ENCODE results near the gene NTMT1. TPM values are rescaled to one million over a fixed set of nuclear protein-coding genes. Genes with fewer than 3 reads are reported as not detected.

The NTMT1 gene
- total RNA-seq, 4 donors from 2014 or later: 20.3 to 33.3 (median 31.9) TPM

DNA sequence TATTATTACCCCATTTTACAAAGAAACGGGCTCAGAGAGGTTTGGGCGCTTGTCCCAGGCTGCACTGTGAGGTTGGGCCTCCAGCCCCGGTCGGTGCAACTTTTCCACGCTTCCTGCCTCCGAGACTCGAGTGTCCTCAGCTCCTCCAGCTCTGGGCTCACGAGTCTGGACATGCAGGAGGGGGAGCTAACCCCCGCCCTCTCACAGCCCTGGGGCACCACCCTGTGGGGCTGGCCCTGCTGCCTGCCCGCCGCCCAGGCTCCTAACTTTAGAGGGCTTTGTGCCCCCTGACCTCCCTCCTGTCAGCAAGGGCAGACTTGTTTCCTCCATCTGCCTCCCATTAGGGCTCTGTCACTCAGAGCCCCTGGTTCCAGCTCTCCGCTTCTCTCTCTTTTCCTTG lies 20.3 kb downstream of the NTMT1 start:
- H3K27ac ChIP-seq (replicated peaks in 1 of 4): no peak overlapping the region
- no peak for DNase-seq (ENCODE audit: extremely low spot score)
- H3K4me1 ChIP-seq: peaks cover 1 to 13% (median 9%) of the 10 kb centered on the region in 4 donors
- TF ChIP-seq POLR2AphosphoS5 (IDR thresholded peaks at IDR 0.05) (no peak), EP300 (IDR thresholded peaks at IDR 0.05) (no peak), POLR2A (IDR thresholded peaks at IDR 0.05; ENCODE audit: low read depth) (no peak)
- TF ChIP-seq, protein P1, sequence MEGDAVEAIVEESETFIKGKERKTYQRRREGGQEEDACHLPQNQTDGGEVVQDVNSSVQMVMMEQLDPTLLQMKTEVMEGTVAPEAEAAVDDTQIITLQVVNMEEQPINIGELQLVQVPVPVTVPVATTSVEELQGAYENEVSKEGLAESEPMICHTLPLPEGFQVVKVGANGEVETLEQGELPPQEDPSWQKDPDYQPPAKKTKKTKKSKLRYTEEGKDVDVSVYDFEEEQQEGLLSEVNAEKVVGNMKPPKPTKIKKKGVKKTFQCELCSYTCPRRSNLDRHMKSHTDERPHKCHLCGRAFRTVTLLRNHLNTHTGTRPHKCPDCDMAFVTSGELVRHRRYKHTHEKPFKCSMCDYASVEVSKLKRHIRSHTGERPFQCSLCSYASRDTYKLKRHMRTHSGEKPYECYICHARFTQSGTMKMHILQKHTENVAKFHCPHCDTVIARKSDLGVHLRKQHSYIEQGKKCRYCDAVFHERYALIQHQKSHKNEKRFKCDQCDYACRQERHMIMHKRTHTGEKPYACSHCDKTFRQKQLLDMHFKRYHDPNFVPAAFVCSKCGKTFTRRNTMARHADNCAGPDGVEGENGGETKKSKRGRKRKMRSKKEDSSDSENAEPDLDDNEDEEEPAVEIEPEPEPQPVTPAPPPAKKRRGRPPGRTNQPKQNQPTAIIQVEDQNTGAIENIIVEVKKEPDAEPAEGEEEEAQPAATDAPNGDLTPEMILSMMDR (IDR thresholded peaks at IDR 0.05): no peak
- no peaks in the 10 kb centered on the region for H3K27me3 ChIP-seq
- intact Hi-C loops (cut with DNase I): no loop called here
- WGBS: 78% methylated on average over 12 of the region's 12 CpGs
- H3K9me3 ChIP-seq: no peaks in the 10 kb centered on the region
- H3K36me3 ChIP-seq: no peaks in the 10 kb centered on the region
- no peak overlapping the region for H3K4me3 ChIP-seq

DNA sequence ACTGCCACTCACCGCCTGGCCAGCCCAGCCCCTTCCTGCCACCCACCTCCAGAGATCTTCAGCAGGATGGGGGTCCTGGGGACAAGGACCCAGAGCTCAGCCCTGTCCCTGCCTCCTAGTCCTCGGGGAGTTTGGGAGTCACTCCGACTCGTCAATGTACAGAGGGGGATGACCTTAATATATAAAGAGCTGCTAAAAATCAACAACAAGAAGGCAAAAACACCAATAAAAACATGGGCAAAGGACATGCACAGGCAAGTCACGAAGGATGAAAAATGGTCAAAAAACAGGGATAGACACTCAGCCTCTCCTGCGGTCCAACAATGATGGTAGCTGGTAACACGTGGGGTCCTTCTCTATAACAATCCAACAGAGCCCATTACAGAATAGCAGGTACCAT lies 20.7 kb downstream of the NTMT1 start:
- 92% methylated on average over 7 of the region's 7 CpGs for WGBS
- Histone ChIP-seq H3K4me3 (no peak overlapping the region), H3K36me3 (no peaks in the 10 kb centered on the region), H3K27me3 (no peaks in the 10 kb centered on the region), H3K9me3 (no peaks in the 10 kb centered on the region), H3K27ac (replicated peaks in 1 of 4) (no peak overlapping the region), H3K4me1 (peaks cover 0 to 9% (median 6%) of the 10 kb centered on the region in 4 donors)
- no peak for TF ChIP-seq POLR2AphosphoS5 (IDR thresholded peaks at IDR 0.05)
- TF ChIP-seq EP300 (IDR thresholded peaks at IDR 0.05): no peak
- TF ChIP-seq, protein P1 (IDR thresholded peaks at IDR 0.05): no peak
- TF ChIP-seq POLR2A (IDR thresholded peaks at IDR 0.05; ENCODE audit: low read depth): no peak
- DNase-seq (ENCODE audit: extremely low spot score): no peak
- intact Hi-C loops (cut with DNase I): no loop called here

DNA sequence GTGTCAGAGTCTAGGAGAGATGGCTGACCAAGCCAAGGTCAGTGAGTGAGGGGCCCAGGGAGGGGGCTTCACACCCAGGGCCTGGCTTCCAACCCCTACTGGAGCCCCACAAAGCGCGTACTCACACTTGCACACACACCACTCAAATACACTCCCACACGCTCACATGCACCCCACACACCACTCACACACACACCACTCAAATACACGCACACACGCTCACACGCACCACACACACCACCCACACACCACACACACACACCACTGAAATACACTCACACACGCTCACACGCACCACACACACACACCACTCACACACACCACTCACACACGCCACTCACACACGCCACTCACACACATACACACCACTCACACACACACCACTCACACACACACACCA lies 21.7 kb downstream of the NTMT1 start:
- Histone ChIP-seq H3K9me3 (no peaks in the 10 kb centered on the region), H3K27me3 (no peaks in the 10 kb centered on the region), H3K4me1 (peaks cover 0 to 5% (median 3%) of the 10 kb centered on the region in 4 donors), H3K36me3 (no peaks in the 10 kb centered on the region), H3K4me3 (no peak overlapping the region), H3K27ac (replicated peaks in 1 of 4) (no peak overlapping the region)
- DNase-seq (ENCODE audit: extremely low spot score): no peak
- no peak for TF ChIP-seq POLR2AphosphoS5 (IDR thresholded peaks at IDR 0.05)
- 81% methylated on average over 10 of the region's 10 CpGs for WGBS
- intact Hi-C loops (cut with DNase I): no loop called here

DNA sequence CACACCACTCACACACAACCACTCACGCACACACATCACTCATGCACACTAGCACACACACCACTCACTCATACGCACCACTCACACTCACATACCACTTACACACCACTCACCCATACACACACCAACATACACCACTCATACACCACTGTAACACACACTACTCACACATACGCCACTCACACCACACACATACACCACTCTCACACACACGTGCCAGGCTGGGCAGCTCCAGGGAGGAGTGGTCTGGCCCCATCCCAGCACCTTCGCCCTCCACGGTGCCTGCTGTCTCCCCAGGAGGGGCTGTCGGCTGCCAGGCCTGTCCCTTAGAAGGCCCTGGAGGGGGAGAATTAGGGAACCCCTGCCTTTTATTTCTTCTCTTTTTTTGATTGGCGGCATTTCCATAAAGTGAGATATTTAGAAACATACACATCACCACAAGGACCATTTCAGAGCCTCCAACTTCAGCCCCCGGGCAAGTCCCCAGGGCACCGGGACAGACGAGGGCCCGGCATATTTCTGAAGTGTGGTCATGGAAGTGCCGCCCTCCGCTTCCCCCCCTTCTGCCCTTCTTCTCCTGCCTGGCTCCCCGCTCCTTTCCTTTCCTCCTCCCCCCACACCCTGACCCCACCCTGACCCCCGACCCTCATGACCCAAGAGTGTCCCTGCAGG lies 22.3 kb downstream of the NTMT1 start:
- Histone ChIP-seq H3K27ac (replicated peaks in 1 of 4) (no peak overlapping the region), H3K9me3 (no peaks in the 10 kb centered on the region), H3K36me3 (no peaks in the 10 kb centered on the region), H3K4me1 (no peaks in the 10 kb centered on the region), H3K27me3 (no peaks in the 10 kb centered on the region), H3K4me3 (no peak overlapping the region)
- DNase-seq (ENCODE audit: extremely low spot score): no peak
- TF ChIP-seq POLR2AphosphoS5 (IDR thresholded peaks at IDR 0.05) (no peak), EP300 (IDR thresholded peaks at IDR 0.05) (no peak), POLR2A (IDR thresholded peaks at IDR 0.05; ENCODE audit: low read depth) (no peak)
- TF ChIP-seq, protein P1 (IDR thresholded peaks at IDR 0.05): no peak
- WGBS: 69% methylated on average over 16 of the region's 16 CpGs
- intact Hi-C loops (cut with DNase I): no loop called here

DNA sequence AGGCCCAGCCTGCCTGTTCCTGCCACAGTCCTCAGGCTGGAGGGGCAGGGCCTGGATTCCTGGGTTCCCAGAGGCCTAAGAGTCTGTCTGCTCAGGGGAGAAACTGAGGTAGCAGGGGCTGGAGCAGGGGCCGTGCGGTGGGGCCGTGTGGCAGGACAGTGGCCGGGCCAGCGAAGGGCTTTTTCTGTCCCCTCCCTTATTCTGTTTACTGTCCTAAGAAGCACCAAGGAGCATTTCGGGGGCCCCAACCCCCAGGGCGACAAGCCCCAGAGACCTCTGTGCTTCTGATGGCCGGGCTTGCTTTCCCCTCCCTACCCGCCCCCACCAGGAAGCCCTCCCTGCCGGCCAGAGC lies 22.8 kb downstream of the NTMT1 start:
- no peaks in the 10 kb centered on the region for H3K36me3 ChIP-seq
- DNase-seq (ENCODE audit: extremely low spot score): no peak
- intact Hi-C loops (cut with DNase I): no loop called here
- WGBS: 77% methylated on average over 7 of the region's 10 CpGs
- H3K4me3 ChIP-seq: no peak overlapping the region
- H3K4me1 ChIP-seq: peaks cover 0 to under 1% (median 0%) of the 10 kb centered on the region in 4 donors
- no peak overlapping the region for H3K27ac ChIP-seq (replicated peaks in 1 of 4)
- no peaks in the 10 kb centered on the region for H3K27me3 ChIP-seq
- H3K9me3 ChIP-seq: no peaks in the 10 kb centered on the region
- TF ChIP-seq POLR2A (IDR thresholded peaks at IDR 0.05; ENCODE audit: low read depth): no peak
- no peak for TF ChIP-seq POLR2AphosphoS5 (IDR thresholded peaks at IDR 0.05)
- TF ChIP-seq, protein P1 (IDR thresholded peaks at IDR 0.05): no peak
- TF ChIP-seq EP300 (IDR thresholded peaks at IDR 0.05): no peak

Measured in esophagus muscularis mucosa (tissue), 4 donors.